Measurements from ENCODE around the gene ACAD9. TPM values are rescaled to one million over a fixed set of nuclear protein-coding genes. Genes with fewer than 3 reads are reported as not detected.
"Not testable (repeated sequence)": the region's sequence is repeated elsewhere in the genome, so short reads cannot be mapped to it uniquely, and the experiment has no call there.

ACAD9 gene
- total RNA-seq, 1 donor from 2014 or later: 27.8 TPM

DNA sequence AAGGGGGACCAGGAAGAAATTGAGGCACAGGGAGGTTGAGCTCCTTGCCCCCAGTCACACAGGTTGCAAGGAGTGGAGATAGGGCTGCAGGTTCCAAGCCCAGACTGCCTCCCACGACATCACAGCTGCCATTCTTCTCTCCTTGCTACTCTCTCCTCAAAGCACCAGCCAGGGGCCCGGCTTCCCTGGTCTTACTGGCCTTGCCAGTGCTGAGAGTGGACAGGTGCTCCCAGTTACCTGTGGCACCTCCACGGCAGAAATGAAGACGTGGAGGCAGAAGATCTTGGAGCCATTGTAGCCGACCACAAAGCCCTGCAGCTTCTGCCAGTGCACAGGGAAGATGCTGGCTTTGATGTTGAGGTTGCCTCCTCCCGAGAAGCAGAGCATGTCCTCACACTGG lies 17.9 kb upstream of the ACAD9 start:
- DNase-seq (ENCODE audit: low read depth in 2 of 2): no peak

DNA sequence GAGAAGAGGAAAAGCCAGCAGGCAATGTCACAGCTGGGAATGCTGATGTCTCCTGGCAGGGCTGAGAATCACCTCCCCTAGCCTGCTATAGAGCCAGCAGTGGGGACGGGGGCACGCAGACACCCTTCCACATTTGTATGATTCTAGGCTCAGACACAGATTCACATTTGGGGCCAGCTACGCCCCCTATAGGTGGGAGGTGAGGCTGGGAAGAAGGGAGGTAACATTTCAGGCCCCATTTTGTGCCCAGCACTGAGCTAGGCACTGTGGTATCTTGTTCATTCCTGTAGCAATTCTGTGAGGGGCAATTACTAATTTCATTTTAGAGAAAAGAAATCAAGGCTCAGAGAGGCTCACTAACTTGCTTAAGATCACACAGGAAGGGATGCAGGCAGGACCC lies 15.9 kb upstream of the ACAD9 start:
- DNase-seq (ENCODE audit: low read depth in 2 of 2): no peak

DNA sequence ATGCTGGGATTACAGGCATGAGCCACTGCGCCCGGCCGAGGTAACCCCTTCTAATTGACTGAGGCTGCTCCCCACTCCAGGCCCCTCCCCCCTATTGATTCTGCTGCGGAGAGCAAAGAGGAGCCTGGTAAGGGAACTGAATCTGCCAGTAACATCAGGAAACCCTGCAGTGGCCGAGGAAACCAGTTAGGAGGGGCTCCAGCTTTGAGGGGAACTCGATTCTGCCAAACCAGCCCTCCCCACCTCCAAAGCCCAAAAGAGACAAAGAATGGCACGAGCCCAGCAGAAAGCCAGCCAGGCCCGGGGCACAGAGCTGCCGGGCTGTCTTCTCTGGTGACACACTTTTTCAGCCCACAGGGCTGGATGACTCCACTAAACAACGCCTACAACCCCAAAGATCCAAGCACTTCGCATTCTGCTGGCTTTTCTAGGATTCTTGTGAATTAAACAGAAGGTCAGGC lies 15.0 kb upstream of the ACAD9 start:
- peak in 1 of 2 donors; percentile 73 for DNase-seq (ENCODE audit: low read depth in 2 of 2)

DNA sequence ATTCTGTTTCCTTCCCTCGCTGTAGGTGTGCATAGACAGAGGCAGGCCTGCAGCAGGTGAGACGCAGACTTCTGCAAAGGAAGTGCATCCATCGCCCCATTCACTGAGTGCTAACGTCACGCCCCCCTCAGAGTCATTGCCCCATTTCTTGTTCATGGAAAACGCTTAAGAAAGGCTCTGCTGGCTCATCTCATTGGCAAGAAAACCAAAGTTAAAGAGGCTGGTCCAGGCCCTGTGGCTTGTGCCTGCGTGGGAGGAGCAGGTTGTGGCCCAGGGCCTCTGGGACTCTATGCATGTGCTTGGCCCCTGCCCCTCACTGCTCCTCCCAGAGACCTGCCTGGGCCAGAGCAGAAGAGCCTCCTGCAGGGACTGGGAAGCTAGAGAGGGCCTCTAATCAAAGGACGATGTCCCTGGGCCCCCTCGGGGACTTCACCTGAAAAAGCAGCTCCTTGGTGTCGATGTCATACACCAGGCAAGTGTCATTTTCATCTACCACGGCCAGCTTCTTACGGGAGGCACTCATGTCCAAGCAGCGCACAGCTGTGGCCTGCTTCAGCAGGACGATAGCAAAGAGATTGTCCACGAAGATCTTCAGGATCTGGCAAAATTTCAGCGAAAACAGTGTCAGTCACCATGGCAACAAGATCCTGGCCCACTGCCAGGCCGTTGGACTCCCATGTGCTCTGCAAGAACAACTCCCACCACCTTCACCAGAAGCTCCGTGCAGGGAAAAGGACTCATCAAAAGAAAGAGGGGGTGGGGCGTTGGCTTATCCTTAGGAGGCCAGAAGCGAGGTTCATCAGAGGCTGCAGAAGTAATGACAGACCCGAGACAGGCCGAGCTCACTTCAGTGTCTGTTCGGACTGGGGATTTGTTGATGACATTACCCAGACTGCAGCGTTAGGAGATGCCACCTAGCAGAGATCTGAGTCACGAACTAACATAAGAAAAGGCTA lies 14.3 kb upstream of the ACAD9 start:
- DNase-seq (ENCODE audit: low read depth in 2 of 2): peak in 1 of 2 donors; percentile 45

DNA sequence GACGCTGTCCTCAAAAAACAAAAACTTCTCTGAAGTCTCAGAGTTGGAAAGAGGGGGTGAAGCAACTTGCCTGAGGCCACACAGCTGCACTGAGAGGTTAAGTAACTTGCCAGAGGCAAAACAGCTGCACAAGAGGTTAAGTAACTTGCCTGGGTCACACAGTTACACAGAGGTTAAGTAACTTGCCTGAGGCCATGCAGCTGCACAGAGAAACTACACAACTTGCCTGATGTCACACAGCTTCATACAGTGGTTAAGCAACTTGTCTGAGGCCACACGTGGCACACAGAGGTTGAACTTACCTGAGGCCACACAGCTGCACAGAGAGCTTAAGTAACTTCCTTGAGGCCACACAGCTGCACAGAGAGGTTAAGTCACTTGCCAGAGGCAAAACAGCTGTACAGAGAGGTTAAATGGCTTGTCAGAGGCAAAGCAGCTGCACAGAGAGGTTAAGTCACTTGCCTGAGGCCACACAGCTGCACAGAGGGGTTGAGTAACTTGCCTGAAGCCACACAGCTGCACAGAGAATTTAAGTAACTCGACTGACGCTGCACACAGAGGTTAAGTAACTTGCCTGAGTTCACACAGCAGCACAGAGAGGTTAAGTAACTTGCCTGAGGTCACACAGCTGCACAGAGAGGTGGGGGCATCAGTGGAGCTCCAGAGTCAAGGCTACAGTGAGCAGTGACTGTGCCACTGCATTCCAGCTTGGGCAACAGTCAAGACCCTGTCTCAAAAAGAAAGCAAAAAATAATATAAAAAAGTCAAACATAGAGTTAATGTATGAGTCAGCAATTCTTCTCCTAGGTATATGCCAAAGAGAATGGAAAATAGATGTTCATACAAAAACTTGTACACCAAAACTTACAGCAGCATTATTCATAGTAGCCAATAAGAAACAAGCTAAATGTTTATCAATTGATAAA lies 12.0 kb upstream of the ACAD9 start:
- DNase-seq (ENCODE audit: low read depth in 2 of 2): no peak

DNA sequence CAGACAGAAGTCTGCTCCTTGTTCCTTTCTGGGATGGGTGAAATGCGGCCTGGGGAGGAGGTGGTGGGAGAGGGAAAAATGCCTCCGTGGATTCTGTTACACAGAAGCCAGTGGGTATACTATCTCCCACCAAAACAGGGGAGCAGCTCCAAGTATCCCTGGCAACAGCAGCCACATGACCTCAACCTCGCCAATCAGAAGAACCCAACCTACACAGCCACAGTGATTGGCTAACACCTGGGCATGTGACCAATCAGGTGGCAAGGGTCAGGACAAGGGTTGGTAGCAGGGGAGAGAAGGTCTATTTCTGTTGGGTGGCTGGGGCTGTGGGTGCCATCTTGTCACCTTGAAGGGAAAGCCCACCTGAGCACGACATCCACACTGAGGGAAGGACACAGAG lies 9.1 kb upstream of the ACAD9 start:
- no peak for DNase-seq (ENCODE audit: low read depth in 2 of 2)

DNA sequence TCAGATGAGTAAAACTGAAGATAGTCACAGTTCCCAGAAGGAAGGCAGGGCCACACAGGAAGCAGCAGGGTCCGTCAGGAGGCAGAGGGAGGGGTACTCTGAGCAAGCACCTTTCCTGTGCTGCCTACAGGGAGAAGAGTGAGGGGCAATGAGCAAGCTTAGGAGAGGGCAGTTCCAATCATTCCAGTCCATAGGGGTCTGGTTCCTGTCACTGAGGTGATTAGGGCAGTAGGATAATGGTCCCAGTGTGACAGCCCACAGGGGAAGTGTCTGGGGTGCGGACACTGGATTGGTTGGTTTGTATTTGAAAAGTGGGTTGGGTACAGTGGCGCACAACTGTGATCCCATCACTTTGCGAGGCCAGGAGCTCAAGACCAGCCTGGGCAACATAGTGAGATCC lies 7.1 kb upstream of the ACAD9 start:
- DNase-seq (ENCODE audit: low read depth in 2 of 2): no peak

DNA sequence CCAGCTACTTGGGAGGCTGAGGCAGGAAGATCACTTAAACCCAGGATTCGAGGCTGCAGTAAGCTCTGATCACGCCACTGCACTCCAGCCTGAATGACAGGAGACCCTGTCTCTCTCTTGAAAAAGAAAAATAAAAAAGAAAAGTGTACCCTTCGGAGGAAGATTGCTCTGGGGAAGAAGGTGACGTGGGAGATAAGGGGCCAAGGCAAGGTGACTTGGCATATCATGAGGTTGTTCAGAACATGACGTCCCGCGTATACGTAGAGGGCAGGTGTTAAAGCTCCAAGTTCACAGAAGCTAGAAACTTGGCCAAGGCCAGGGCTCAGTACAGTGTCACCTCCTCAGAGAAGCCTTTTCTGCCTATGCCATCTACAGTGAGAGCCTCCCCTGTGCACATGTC lies 6.7 kb upstream of the ACAD9 start:
- DNase-seq (ENCODE audit: low read depth in 2 of 2): no peak

DNA sequence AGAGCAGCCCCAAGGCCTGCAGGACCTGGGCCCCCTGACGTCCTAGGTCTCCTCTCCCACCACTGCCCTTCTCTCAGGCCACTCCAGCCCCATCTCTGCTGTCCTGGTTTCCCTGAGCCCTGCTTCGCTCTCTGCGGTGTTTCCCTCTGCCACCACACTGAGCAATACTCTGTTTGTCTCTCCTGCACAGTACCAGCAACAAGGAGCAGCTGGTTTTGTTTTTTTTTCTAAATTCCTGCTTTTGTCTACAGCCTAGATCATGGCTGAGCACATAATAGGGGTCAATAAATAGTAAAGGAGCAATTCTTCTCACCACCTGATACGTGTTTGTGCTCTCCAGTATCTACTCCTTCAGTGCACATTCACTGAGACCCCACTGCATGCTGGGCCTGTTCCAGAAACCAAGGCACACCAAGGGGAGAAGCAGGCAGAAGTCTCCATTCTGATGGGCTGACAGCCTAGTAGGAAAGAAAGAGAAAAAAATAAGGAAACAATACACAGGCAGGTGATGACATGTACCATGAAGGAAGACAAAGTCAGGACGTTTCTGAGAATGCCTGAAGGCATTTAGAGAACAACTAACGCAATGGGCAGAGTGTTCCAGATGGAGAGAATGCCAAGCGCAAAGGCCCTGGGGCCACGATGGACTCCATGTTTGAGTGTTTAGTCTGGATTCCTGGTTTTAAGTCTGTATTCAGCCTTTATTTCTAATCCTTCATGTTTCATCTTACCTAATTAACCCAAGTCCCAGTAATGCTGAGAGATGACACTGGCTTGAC lies 6.0 kb upstream of the ACAD9 start:
- DNase-seq (ENCODE audit: low read depth in 2 of 2): no peak

DNA sequence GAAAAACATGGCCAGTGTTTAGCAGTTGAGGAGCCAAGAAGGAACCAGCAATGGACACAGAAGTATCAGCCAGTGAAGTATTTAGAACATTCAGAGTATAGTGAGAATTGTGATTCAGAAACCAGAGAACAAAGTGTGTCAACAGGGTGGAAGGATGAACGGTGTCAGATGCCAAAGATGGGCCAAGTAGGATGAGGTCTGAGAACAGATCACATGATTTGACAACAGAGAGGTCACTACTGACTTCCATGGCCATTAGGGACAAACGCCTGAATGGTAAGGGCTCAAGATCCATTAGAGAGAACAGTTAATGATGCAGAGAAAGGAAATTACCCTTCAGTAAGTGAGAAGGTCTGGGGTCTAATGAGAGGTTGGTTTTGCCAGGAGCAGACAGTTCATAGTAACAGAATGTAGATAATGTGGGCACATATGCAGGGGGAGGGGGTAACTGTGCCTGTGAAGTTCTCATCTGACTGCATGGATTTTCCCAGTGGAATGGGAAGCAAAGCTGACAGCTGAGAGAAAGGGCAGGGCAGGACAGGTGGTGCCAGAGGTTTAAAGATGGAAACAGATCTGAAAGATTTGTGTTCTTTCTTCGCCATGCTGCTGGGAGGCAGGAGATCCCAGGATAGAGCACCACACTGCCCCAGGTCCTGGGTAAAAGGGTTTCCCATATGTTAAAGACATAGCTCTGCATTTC lies 4.8 kb upstream of the ACAD9 start:
- no peak for DNase-seq (ENCODE audit: low read depth in 2 of 2)

DNA sequence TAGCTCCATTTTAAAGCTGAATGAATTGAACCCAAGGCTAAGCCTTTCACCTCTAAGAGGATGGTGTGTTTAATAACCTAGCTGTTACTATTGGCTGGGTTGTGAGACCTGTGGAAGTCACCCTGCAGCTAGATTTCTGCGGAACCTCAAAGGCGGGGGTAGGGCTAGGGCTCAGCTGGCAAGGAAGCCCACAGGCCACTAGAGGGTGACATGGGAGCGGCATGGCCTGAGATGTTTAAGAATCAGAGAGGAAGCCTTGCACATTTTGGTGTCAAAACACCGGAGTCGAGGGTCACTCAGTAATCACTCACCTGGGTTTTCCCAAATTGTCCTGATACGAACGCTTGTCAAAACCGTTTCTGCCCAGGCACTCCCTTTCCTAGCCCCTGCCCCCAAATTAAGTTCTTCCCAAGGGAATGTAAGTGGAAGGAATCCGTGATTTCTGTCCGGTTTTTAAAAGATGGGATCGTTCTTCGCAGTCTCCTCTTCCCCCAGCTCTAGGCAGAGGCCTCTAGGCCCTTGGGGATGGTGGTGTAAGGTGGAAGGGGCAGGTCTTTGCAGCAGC lies 3.8 kb upstream of the ACAD9 start:
- DNase-seq (ENCODE audit: low read depth in 2 of 2): peak; percentile 11 to 44

DNA sequence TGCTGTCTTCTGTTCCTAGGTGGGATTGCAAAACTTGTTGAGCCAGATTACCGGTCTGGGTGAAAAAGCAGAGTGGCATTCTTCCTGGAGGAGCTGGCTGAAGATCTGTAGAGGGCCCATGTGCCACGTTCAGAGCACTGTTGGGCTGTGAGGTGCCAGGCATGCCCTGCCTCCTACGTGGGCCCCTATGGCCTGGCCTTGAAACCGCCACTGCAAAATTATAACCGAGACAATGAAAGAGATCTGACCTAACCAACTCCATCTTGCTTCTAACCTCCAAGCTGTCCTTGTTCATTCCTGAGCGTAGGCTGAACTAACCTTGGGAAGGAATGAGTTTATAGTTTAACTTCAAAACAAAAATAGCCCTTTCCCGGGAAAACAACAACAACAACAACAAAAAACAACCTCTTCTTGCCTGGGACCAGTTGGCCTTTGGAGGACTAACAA lies 1.4 kb upstream of the ACAD9 start:
- no peak for DNase-seq (ENCODE audit: low read depth in 2 of 2)

DNA sequence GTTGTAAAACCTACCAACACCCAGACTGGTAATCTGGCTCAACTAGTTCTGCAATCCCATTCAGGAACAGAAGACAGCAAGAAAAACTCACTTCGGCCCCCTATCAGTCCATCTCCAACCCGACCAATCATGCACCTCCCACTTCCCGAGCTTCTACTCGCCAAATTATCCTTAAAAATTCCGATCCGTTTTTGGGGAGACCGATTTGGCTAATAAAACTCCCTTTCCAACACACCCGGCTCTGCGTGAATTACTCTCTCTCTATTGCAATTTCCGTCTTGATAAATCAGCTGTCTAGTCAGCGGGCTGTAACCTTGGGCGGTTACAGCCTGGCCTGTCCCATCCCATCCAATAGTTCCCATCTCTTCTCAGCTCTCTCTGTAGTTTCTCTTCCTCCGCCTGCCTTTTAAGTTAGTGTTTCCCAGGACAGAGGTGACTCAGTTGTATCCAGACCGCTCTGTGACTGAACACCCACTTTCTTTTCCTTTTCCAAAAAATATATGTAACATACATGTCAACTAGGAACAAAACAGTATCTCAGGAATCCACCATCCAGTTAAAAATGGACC lies 780 bp upstream of the ACAD9 start:
- DNase-seq (ENCODE audit: low read depth in 2 of 2): peak; percentile 64 to 69

DNA sequence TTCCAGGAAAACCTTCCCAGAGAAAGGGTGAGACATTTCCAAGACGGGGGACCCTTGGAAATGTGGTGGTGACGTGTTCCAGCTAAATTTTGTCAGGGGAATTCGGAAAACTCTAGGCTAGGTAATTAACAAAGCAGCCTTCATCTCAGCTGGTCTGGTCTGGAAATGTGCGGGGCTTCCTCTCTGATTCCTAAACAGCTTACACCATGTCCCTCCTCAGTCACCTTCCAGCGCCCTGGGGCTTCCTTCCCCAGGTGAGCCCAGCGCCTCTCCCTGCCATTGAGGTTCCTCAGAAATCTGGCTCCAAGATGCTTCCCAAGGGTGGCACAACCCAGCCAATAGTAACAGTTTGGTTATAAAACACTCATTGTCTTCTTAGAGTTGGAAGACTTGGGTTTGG lies 571 bp downstream of the ACAD9 start:
- DNase-seq (ENCODE audit: low read depth in 2 of 2): no peak

DNA sequence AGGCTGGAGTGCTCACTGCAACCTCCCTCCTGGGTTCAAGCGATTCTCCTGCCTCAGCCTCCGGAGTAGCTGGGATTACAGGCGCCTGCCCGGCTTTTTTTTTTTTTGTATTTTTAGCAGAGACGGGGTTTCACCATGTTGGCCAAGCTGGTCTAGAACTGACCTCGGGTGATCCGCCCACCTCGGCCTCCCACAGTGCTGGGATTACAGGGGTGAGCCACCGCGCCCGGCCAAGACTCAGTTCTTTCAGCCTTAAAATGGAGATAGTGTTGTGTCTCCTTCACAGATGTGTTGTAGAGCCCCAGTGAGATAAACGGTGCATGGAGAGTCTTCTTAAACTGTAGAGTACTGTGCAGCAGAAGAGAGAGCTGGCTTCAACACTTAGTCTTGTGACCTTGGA lies 1.0 kb downstream of the ACAD9 start:
- not testable (repeated sequence) for DNase-seq (ENCODE audit: low read depth in 2 of 2)

DNA sequence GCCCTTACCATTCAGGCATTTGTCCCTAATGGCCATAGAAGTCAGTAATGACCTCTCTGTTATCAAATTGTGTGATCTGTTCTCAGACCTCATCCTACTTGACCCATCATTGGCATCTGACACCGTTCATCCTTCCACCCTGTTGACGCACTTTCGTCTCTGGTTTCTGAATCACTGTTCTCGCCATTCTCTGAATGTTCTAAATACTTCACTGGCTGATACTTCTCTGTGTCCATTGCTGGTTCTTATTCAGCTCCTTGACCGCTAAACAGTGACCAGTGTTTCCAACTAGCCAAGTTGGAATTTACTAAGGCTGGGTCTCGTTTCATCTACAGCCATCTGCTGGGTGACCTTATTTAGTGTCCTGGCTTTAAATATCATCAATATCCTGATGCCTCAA lies 2.2 kb downstream of the ACAD9 start:
- no peak for DNase-seq (ENCODE audit: low read depth in 2 of 2)

DNA sequence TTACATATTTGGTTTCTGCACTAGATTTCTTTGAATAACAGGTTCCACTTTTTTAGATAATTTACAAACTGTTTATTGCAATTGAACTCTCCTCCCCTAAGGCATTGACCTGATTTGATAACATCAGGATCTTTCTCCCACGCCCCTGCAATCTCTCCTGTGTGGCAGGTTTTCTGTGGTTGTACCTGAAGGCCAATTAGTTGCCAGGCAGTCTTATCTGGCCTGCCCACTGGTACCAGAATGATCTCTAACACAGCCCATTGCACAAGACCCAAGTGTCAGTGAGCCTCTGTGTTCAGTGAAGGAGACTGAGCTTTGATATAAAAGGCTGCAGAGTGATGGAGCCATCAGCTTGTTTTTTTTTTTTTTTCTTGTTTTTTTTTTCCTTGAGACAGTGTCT lies 3.3 kb downstream of the ACAD9 start:
- no peak for DNase-seq (ENCODE audit: low read depth in 2 of 2)

DNA sequence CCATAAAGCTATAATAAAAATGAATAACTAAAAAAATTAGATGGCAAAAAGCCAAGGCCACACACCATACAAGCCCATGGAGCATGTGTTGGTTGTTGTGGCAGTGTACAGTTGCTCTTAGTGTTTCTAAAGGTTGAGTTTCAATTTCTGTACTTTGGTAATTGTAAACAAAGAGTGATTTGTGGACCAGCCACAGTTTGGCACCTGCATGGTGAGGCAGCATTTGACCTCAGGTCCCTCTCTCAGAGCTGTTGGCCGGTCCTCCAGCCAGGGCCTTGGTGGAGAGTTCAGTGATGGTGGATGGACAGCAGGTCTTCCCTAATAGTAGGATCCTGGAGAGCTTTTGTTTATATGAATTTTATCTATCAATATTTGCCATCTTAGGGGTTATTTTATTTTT lies 5.6 kb downstream of the ACAD9 start:
- no peak for DNase-seq (ENCODE audit: low read depth in 2 of 2)

DNA sequence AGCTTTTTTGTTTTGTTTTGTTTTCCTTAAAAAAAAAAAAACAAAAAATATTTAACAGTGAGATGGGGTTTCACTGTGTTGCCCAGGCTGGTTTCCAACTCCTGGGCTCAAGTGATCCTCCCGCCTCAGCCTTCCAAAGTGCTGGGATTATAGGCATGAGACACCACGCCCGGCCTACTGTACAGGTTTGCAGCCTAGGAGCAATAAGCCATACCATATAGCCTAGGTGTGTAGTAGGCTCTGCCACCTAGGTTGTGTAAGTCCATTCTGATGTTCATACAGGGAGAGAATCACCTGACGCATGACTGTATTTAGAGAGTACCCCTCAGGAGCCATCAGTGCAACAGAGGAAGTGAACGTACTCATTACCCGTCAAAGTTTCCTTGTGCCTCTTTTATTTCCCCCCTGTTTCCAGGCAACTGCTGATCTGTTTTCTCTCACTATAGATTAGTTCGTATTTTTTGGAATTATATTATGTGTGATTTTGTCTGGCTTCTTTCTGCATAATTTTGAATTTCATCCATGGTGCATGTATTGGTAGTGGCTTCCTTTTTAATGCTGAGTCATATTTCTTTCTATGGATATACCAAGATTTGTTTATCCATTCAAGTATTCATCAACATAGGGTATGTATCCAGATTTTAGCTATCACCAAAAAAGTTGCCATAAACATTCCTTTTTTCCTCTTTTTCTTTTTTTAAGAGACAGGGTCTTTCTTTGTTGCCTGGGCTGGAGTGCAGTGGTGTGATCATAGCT lies 9.9 kb downstream of the ACAD9 start:
- peak in 1 of 2 donors; percentile 24 for DNase-seq (ENCODE audit: low read depth in 2 of 2)
